ENCODE results near the gene BRD7. TPM values are rescaled to one million over a fixed set of nuclear protein-coding genes. Genes with fewer than 3 reads are reported as not detected.

BRD7 gene
- total and polyA plus RNA-seq, 2 of the 13 experiments (the other 11 are each of a cell fraction or from before 2014, with no cell fraction given): 82.3 to 149 TPM

- no peak for TF ChIP-seq HOMEZ (CRISPR knock-in tag; IDR thresholded peaks at IDR 0.05; ENCODE audit: low read depth)
- no peak for TF ChIP-seq ARID3A (IDR thresholded peaks at IDR 0.05; ENCODE audit: low read depth, low read length)
- TF ChIP-seq ATF4 (CRISPR knock-in tag; IDR thresholded peaks at IDR 0.05): no peak
- no peak for TF ChIP-seq TBX3 (IDR thresholded peaks at IDR 0.05; ENCODE audit: borderline replicate concordance)
- TF ChIP-seq AKAP8 (CRISPR knock-in tag; IDR thresholded peaks at IDR 0.05): no peak
- no peak for TF ChIP-seq THAP7 (CRISPR knock-in tag; IDR thresholded peaks at IDR 0.05)
- TF ChIP-seq TCF7 (IDR thresholded peaks at IDR 0.05; ENCODE audit: low read depth): no peak
- no peak for TF ChIP-seq SMYD3 (CRISPR knock-in tag; IDR thresholded peaks at IDR 0.05)
- TF ChIP-seq E2F1 (CRISPR knock-in tag; IDR thresholded peaks at IDR 0.05): no peak
- no peak for TF ChIP-seq ZNF230 (CRISPR knock-in tag; IDR thresholded peaks at IDR 0.05)
- no peak for TF ChIP-seq ZNF263 (CRISPR knock-in tag; IDR thresholded peaks at IDR 0.05)
- 0 out of 2 replicates have a peak, but pooled peaks have one; percentile 50 for TF ChIP-seq ZNF772 (CRISPR knock-in tag; IDR thresholded peaks at IDR 0.05)
- no peak for TF ChIP-seq DDIT3 (CRISPR knock-in tag; IDR thresholded peaks at IDR 0.05)
- TF ChIP-seq NCOR1 (IDR thresholded peaks at IDR 0.05; ENCODE audit: borderline replicate concordance, low read length): no peak
- TF ChIP-seq ZSCAN9 (CRISPR knock-in tag; IDR thresholded peaks at IDR 0.05; ENCODE audit: borderline replicate concordance): no peak
- no peak for TF ChIP-seq ZNF792 (CRISPR knock-in tag; IDR thresholded peaks at IDR 0.05)
- no peak for TF ChIP-seq FOXP1 (IDR thresholded peaks at IDR 0.05)
- peak; percentile 75 for TF ChIP-seq FOXP1 (CRISPR knock-in tag; IDR thresholded peaks at IDR 0.05)
- TF ChIP-seq FOSL2 (CRISPR knock-in tag; IDR thresholded peaks at IDR 0.05): no peak
- no peak for TF ChIP-seq ZBTB42 (CRISPR knock-in tag; IDR thresholded peaks at IDR 0.05)
- TF ChIP-seq HOXA9 (CRISPR knock-in tag; IDR thresholded peaks at IDR 0.05; ENCODE audit: borderline replicate concordance): no peak
- no peak for TF ChIP-seq ZNF557 (CRISPR knock-in tag; IDR thresholded peaks at IDR 0.05)
- TF ChIP-seq MAFK (conservative IDR thresholded peaks at IDR 0.05 in 1 of 2, IDR thresholded peaks at IDR 0.05 in 1 of 2; ENCODE audit: low read length in 2 of 2): no peak
- no peak for TF ChIP-seq KLF11 (CRISPR knock-in tag; IDR thresholded peaks at IDR 0.05)
- TF ChIP-seq BRCA1 (CRISPR knock-in tag; IDR thresholded peaks at IDR 0.05): no peak
- TF ChIP-seq ZNF781 (CRISPR knock-in tag; IDR thresholded peaks at IDR 0.05; ENCODE audit: borderline replicate concordance, not compliant biosample characterization): no peak
These were observed 13.1 kb upstream of the BRD7 start (continued) for GRCh38 chr16:50381679-50382440.

Data from HepG2 (cell line).